Measurements from ENCODE around the gene KIF6.
A peak's percentile ranks its signal among the peaks of the same experiment; 100 is the strongest.

KIF6 gene

GRCh38 chr6:39416728-39417127, 308.5 kb downstream of the KIF6 start:
- no peak overlapping the region for H3K9ac ChIP-seq (ENCODE audit: low read length)
- no peaks in the 10 kb centered on the region for H3K36me3 ChIP-seq (replicated peaks; ENCODE audit: insufficient read depth, low read length)
- peaks cover 12% of the 10 kb centered on the region; the same call in 1 of the 2 replicates for H3K4me1 ChIP-seq (ENCODE audit: low read length)
- no peaks in the 10 kb centered on the region for H3K9me3 ChIP-seq (replicated peaks; ENCODE audit: insufficient read depth, low read length)
- H3K79me2 ChIP-seq (ENCODE audit: low read length), result no peaks in the 10 kb centered on the region
- H3K27ac ChIP-seq (ENCODE audit: low read length), result no peak overlapping the region
- peak overlapping the region; percentile 13; the same call in 1 of the 2 replicates for H2AFZ ChIP-seq (ENCODE audit: low read length)
- TF ChIP-seq CTCF (IDR thresholded peaks at IDR 0.05; ENCODE audit: low read length) (no peak), EZH2 (optimal IDR thresholded peaks at IDR 0.05; ENCODE audit: low read depth, low read length) (no peak), EZH2phosphoT487 (IDR thresholded peaks at IDR 0.05; ENCODE audit: low read length) (no peak)
- no peak overlapping the region for H3K4me3 ChIP-seq (ENCODE audit: low read length)
- no peaks in the 10 kb centered on the region for H3F3A ChIP-seq (ENCODE audit: insufficient read depth, low read length)
- no peaks in the 10 kb centered on the region for H3K27me3 ChIP-seq (replicated peaks; ENCODE audit: insufficient read depth, low read length)
- DNase-seq, result no peak
- no peaks in the 10 kb centered on the region for H3K9me2 ChIP-seq (replicated peaks; ENCODE audit: insufficient read depth, low read length)
- H4K20me1 ChIP-seq (ENCODE audit: insufficient read depth, low read length), result no peaks in the 10 kb centered on the region
- H3K4me2 ChIP-seq (ENCODE audit: low read depth, low read length), result no peak overlapping the region

GRCh38 chr6:39416026-39416425, 309.2 kb downstream of the KIF6 start:
- TF ChIP-seq CTCF (IDR thresholded peaks at IDR 0.05; ENCODE audit: low read length) (no peak), EZH2phosphoT487 (IDR thresholded peaks at IDR 0.05; ENCODE audit: low read length) (no peak), EZH2 (optimal IDR thresholded peaks at IDR 0.05; ENCODE audit: low read depth, low read length) (no peak)
- Histone ChIP-seq H3K4me1 (ENCODE audit: low read length) (peaks cover 12% of the 10 kb centered on the region; the same call in 1 of the 2 replicates), H3K9me3 (replicated peaks; ENCODE audit: insufficient read depth, low read length) (no peaks in the 10 kb centered on the region), H3K4me2 (ENCODE audit: low read depth, low read length) (no peak overlapping the region), H4K20me1 (ENCODE audit: insufficient read depth, low read length) (no peaks in the 10 kb centered on the region), H3K27ac (ENCODE audit: low read length) (no peak overlapping the region), H3F3A (ENCODE audit: insufficient read depth, low read length) (no peaks in the 10 kb centered on the region), H3K4me3 (ENCODE audit: low read length) (no peak overlapping the region), H3K36me3 (replicated peaks; ENCODE audit: insufficient read depth, low read length) (no peaks in the 10 kb centered on the region), H2AFZ (ENCODE audit: low read length) (no peak overlapping the region), H3K79me2 (ENCODE audit: low read length) (no peaks in the 10 kb centered on the region), H3K9me2 (replicated peaks; ENCODE audit: insufficient read depth, low read length) (no peaks in the 10 kb centered on the region), H3K27me3 (replicated peaks; ENCODE audit: insufficient read depth, low read length) (no peaks in the 10 kb centered on the region), H3K9ac (ENCODE audit: low read length) (no peak overlapping the region)
- no peak for DNase-seq

GRCh38 chr6:39415482-39415881, 309.7 kb downstream of the KIF6 start:
- no peaks in the 10 kb centered on the region for H3F3A ChIP-seq (ENCODE audit: insufficient read depth, low read length)

More at GRCh38 chr6:39415482-39415881, 309.7 kb downstream of the KIF6 start:
- H2AFZ ChIP-seq (ENCODE audit: low read length), result no peak overlapping the region
- H3K9me3 ChIP-seq (replicated peaks; ENCODE audit: insufficient read depth, low read length), result no peaks in the 10 kb centered on the region
- H3K4me2 ChIP-seq (ENCODE audit: low read depth, low read length), result no peak overlapping the region
- H3K27me3 ChIP-seq (replicated peaks; ENCODE audit: insufficient read depth, low read length), result no peaks in the 10 kb centered on the region
- H3K4me3 ChIP-seq (ENCODE audit: low read length), result no peak overlapping the region
- no peak for DNase-seq
- H3K4me1 ChIP-seq (ENCODE audit: low read length), result peaks cover 12% of the 10 kb centered on the region; the same call in 1 of the 2 replicates
- H3K27ac ChIP-seq (ENCODE audit: low read length), result no peak overlapping the region
- no peaks in the 10 kb centered on the region for H3K79me2 ChIP-seq (ENCODE audit: low read length)
- no peaks in the 10 kb centered on the region for H3K9me2 ChIP-seq (replicated peaks; ENCODE audit: insufficient read depth, low read length)
- no peak overlapping the region for H3K9ac ChIP-seq (ENCODE audit: low read length)
- TF ChIP-seq CTCF (IDR thresholded peaks at IDR 0.05; ENCODE audit: low read length) (no peak), EZH2phosphoT487 (IDR thresholded peaks at IDR 0.05; ENCODE audit: low read length) (no peak), EZH2 (optimal IDR thresholded peaks at IDR 0.05; ENCODE audit: low read depth, low read length) (no peak)
- no peaks in the 10 kb centered on the region for H3K36me3 ChIP-seq (replicated peaks; ENCODE audit: insufficient read depth, low read length)
- no peaks in the 10 kb centered on the region for H4K20me1 ChIP-seq (ENCODE audit: insufficient read depth, low read length)
